ENCODE results near the gene KIF26B. TPM values are rescaled to one million over a fixed set of nuclear protein-coding genes. Genes with fewer than 3 reads are reported as not detected.

The KIF26B gene
- total RNA-seq, 1 donor from 2014 or later: 5.1 TPM

- Mint-ChIP-seq H3K4me3 (ENCODE audit: low read depth) (no peak overlapping the region), H3K27ac (no peak overlapping the region), H3K9me3 (ENCODE audit: low read depth) (peaks cover 4% of the 10 kb centered on the region), H3K36me3 (ENCODE audit: insufficient read depth) (peaks cover 7% of the 10 kb centered on the region), H3K27me3 (no peaks in the 10 kb centered on the region), H3K4me1 (ENCODE audit: low read depth) (no peaks in the 10 kb centered on the region)
- TF ChIP-seq CTCF (IDR thresholded peaks at IDR 0.05; ENCODE audit: unreplicated experiment): no peak
- no peak for DNase-seq (ENCODE audit: low spot score, unreplicated experiment)
These were observed 51.1 kb downstream of the KIF26B start for GRCh38 chr1:245205864-245206263.

- no peak for TF ChIP-seq CTCF (IDR thresholded peaks at IDR 0.05; ENCODE audit: unreplicated experiment)
- H3K36me3 Mint-ChIP-seq (ENCODE audit: insufficient read depth): peaks cover 7% of the 10 kb centered on the region
- H3K27ac Mint-ChIP-seq: no peak overlapping the region
- no peaks in the 10 kb centered on the region for H3K4me1 Mint-ChIP-seq (ENCODE audit: low read depth)
- peaks cover 4% of the 10 kb centered on the region for H3K9me3 Mint-ChIP-seq (ENCODE audit: low read depth)
- DNase-seq (ENCODE audit: low spot score, unreplicated experiment): no peak
- H3K4me3 Mint-ChIP-seq (ENCODE audit: low read depth): no peak overlapping the region
- H3K27me3 Mint-ChIP-seq: no peaks in the 10 kb centered on the region
These were observed 52.4 kb downstream of the KIF26B start for GRCh38 chr1:245207056-245207638.

- DNase-seq (ENCODE audit: low spot score, unreplicated experiment): no peak
- peaks cover 4% of the 10 kb centered on the region for H3K9me3 Mint-ChIP-seq (ENCODE audit: low read depth)
- no peak for TF ChIP-seq CTCF (IDR thresholded peaks at IDR 0.05; ENCODE audit: unreplicated experiment)
- H3K36me3 Mint-ChIP-seq (ENCODE audit: insufficient read depth): peaks cover 7% of the 10 kb centered on the region
- no peaks in the 10 kb centered on the region for H3K27me3 Mint-ChIP-seq
- H3K27ac Mint-ChIP-seq: no peak overlapping the region
- no peak overlapping the region for H3K4me3 Mint-ChIP-seq (ENCODE audit: low read depth)
- H3K4me1 Mint-ChIP-seq (ENCODE audit: low read depth): no peaks in the 10 kb centered on the region
These were observed 53.0 kb downstream of the KIF26B start for GRCh38 chr1:245207801-245208200.

- TF ChIP-seq CTCF (IDR thresholded peaks at IDR 0.05; ENCODE audit: unreplicated experiment): no peak
- no peak for DNase-seq (ENCODE audit: low spot score, unreplicated experiment)
- H3K9me3 Mint-ChIP-seq (ENCODE audit: low read depth): peaks cover 4% of the 10 kb centered on the region
- no peaks in the 10 kb centered on the region for H3K4me1 Mint-ChIP-seq (ENCODE audit: low read depth)
- H3K4me3 Mint-ChIP-seq (ENCODE audit: low read depth): no peak overlapping the region
- H3K27ac Mint-ChIP-seq: no peak overlapping the region
- peaks cover 8% of the 10 kb centered on the region for H3K36me3 Mint-ChIP-seq (ENCODE audit: insufficient read depth)
- no peaks in the 10 kb centered on the region for H3K27me3 Mint-ChIP-seq
These were observed 55.1 kb downstream of the KIF26B start for GRCh38 chr1:245209658-245210435.

GRCh38 chr1:245211035-245211749 is 56.4 kb downstream of the KIF26B start:
- no peak for TF ChIP-seq CTCF (IDR thresholded peaks at IDR 0.05; ENCODE audit: unreplicated experiment)
- Mint-ChIP-seq H3K27ac (no peak overlapping the region), H3K36me3 (ENCODE audit: insufficient read depth) (peaks cover 7% of the 10 kb centered on the region), H3K4me1 (ENCODE audit: low read depth) (no peaks in the 10 kb centered on the region), H3K27me3 (no peaks in the 10 kb centered on the region), H3K4me3 (ENCODE audit: low read depth) (no peak overlapping the region), H3K9me3 (ENCODE audit: low read depth) (peaks cover 3% of the 10 kb centered on the region)
- DNase-seq (ENCODE audit: low spot score, unreplicated experiment): no peak

All from progenitor cell of endocrine pancreas (in vitro differentiated cells).